ENCODE data around the gene SMOC2. TPM values are rescaled to one million over a fixed set of nuclear protein-coding genes. Genes with fewer than 3 reads are reported as not detected.

The SMOC2 gene
- total and polyA plus RNA-seq, 4 experiments from 2014 or later: not detected

DNA sequence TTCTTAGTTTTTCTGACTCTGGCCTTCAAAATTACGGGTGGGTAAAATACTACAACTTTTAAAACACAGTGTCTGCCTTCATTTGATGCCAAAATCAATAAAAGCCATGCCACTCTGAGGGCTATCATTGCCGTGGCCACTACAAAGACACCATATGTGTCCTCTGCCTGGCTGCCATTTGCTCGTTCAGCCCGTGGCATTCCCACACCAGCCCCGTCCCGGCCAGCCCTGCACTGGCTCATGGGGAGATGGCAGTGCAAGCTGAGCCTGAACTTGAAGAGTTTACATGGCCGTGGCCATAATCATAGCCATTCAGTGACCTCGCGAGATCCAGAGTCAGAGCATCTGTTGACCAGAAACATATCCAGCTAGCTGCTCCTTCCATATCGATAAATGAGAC lies 79.2 kb downstream of the SMOC2 start:
- Mint-ChIP-seq H3K36me3 (no peaks in the 10 kb centered on the region), H3K9me3 (peaks cover 0 to 4% (median 0%) of the 10 kb centered on the region in 8 donors), H3K4me3 (no peak overlapping the region), H3K27me3 (peaks cover 1 to 10% of the 10 kb centered on the region in 2 donors), H3K4me1 (no peaks in the 10 kb centered on the region), H3K27ac (no peak overlapping the region)
- no peak for DNase-seq
- Histone ChIP-seq H3K4me1 (ENCODE audit: insufficient read depth, low read length) (no peaks in the 10 kb centered on the region), H3K4me3 (ENCODE audit: low read length in 2 of 2) (no peak overlapping the region), H3K27ac (ENCODE audit: low read depth, low read length) (no peak overlapping the region), H3K36me3 (ENCODE audit: insufficient read depth, low read length) (no peaks in the 10 kb centered on the region), H3K9me3 (ENCODE audit: control insufficient read depth in 1 of 2, low read length in 2 of 2) (no peaks in the 10 kb centered on the region), H3K27me3 (ENCODE audit: insufficient read depth, low read length) (no peaks in the 10 kb centered on the region)
- ChIA-PET CTCF (ENCODE audit: partially characterized antibody) (no interaction called here), POLR2A (ENCODE audit: partially characterized antibody) (no interaction called here)
- intact Hi-C loops (cut with micrococcal nuclease): no loop called here

- ChIA-PET CTCF (ENCODE audit: partially characterized antibody) (no interaction called here), POLR2A (ENCODE audit: partially characterized antibody) (no interaction called here)
- Histone ChIP-seq H3K9me3 (ENCODE audit: control insufficient read depth in 1 of 2, low read length in 2 of 2) (no peaks in the 10 kb centered on the region), H3K27me3 (ENCODE audit: insufficient read depth, low read length) (no peaks in the 10 kb centered on the region), H3K27ac (ENCODE audit: low read depth, low read length) (no peak overlapping the region), H3K36me3 (ENCODE audit: insufficient read depth, low read length) (no peaks in the 10 kb centered on the region), H3K4me1 (ENCODE audit: insufficient read depth, low read length) (no peaks in the 10 kb centered on the region), H3K4me3 (ENCODE audit: low read length in 2 of 2) (no peak overlapping the region)
- intact Hi-C loops (cut with micrococcal nuclease): no loop called here
- Mint-ChIP-seq H3K27me3 (peaks cover 1 to 10% of the 10 kb centered on the region in 2 donors), H3K36me3 (no peaks in the 10 kb centered on the region), H3K4me1 (no peaks in the 10 kb centered on the region), H3K4me3 (no peak overlapping the region), H3K27ac (no peak overlapping the region), H3K9me3 (peaks cover 0 to 4% (median 0%) of the 10 kb centered on the region in 8 donors)
- no peak for DNase-seq
Measured at GRCh38 chr6:168524571-168525001, 83.6 kb downstream of the SMOC2 start.

- H3K4me1 ChIP-seq (ENCODE audit: insufficient read depth, low read length): no peaks in the 10 kb centered on the region
- no peak overlapping the region for H3K4me3 ChIP-seq (ENCODE audit: low read length in 2 of 2)
- no peaks in the 10 kb centered on the region for H3K27me3 ChIP-seq (ENCODE audit: insufficient read depth, low read length)
- H3K36me3 ChIP-seq (ENCODE audit: insufficient read depth, low read length): no peaks in the 10 kb centered on the region
- no peak overlapping the region for H3K27ac ChIP-seq (ENCODE audit: low read depth, low read length)
- Mint-ChIP-seq H3K4me3 (no peak overlapping the region), H3K36me3 (no peaks in the 10 kb centered on the region), H3K27ac (no peak overlapping the region), H3K9me3 (peaks cover 0 to 4% (median 0%) of the 10 kb centered on the region in 8 donors), H3K4me1 (no peaks in the 10 kb centered on the region), H3K27me3 (peaks cover 1 to 10% of the 10 kb centered on the region in 2 donors)
- ChIA-PET CTCF (ENCODE audit: partially characterized antibody) (no interaction called here), POLR2A (ENCODE audit: partially characterized antibody) (no interaction called here)
- intact Hi-C loops (cut with micrococcal nuclease): no loop called here
- no peaks in the 10 kb centered on the region for H3K9me3 ChIP-seq (ENCODE audit: control insufficient read depth in 1 of 2, low read length in 2 of 2)
- no peak for DNase-seq
Measured at GRCh38 chr6:168525114-168525513, 84.1 kb downstream of the SMOC2 start.

DNA sequence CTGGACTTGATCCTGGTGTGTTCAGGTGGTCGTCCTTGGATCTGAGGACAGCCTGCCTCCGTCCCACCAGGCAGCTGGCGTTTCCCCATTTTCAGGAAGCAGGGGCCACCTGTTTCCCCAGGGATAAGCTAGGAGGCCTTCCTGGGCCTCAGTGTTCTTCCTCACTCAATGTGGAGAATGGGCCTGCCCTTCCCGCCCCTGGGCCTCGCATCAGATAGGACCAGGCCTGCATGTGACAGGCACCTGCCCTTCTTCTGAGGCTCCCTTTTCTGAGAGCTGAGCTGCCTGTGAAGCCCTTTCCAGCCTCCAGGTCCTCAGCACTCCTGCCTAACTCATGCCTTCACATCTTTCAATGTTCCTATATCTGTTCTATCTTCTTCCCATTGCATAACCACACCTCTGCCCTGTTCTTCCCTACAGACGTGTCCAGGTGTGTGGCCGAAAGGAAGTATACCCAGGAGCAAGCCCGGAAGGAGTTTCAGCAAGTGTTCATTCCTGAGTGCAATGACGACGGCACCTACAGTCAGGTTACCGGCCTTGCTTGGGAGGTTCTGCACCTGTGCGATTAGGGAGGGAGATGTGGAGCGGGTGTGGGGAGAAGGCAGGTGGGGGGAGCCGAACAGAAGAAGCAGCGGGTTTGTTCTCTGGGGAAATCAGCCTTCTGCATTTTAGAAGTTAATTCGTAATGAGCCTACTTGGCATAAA lies 85.1 kb downstream of the SMOC2 start:
- Mint-ChIP-seq H3K9me3 (peaks cover 0 to 4% (median 0%) of the 10 kb centered on the region in 8 donors), H3K27ac (no peak overlapping the region), H3K27me3 (peaks cover 1 to 10% of the 10 kb centered on the region in 2 donors), H3K4me3 (no peak overlapping the region), H3K4me1 (no peaks in the 10 kb centered on the region), H3K36me3 (no peaks in the 10 kb centered on the region)
- intact Hi-C loops (cut with micrococcal nuclease): no loop called here
- no peak for DNase-seq
- POLR2A ChIA-PET (ENCODE audit: partially characterized antibody): no interaction called here
- no peaks in the 10 kb centered on the region for H3K9me3 ChIP-seq (ENCODE audit: control insufficient read depth in 1 of 2, low read length in 2 of 2)
- CTCF ChIA-PET (ENCODE audit: partially characterized antibody): no interaction called here
- no peak overlapping the region for H3K4me3 ChIP-seq (ENCODE audit: low read length in 2 of 2)
- H3K27me3 ChIP-seq (ENCODE audit: insufficient read depth, low read length): no peaks in the 10 kb centered on the region
- H3K36me3 ChIP-seq (ENCODE audit: insufficient read depth, low read length): no peaks in the 10 kb centered on the region
- H3K27ac ChIP-seq (ENCODE audit: low read depth, low read length): no peak overlapping the region
- no peaks in the 10 kb centered on the region for H3K4me1 ChIP-seq (ENCODE audit: insufficient read depth, low read length)

DNA sequence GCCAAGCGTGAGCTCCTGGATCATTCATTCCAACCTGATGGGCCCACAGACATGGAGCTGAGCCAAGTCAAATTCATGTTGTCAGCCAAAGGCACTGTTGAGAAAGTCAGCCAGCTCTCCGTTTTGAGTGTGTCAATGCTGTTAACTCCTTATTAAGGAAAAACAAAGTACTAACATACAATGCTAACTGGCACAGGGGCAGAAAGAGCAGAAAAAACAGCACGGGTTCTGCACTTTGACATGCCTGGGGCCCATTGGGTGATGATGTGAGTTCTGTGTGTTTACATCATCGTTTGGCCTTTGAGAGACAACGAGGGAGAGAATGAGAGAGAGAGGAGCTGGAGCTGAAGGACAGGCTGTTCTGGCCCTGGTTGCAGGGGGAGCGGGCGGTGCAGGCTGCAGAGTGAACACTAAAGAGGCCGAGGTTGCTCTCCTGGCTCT lies 85.9 kb downstream of the SMOC2 start:
- POLR2A ChIA-PET (ENCODE audit: partially characterized antibody): no interaction called here

DNA sequence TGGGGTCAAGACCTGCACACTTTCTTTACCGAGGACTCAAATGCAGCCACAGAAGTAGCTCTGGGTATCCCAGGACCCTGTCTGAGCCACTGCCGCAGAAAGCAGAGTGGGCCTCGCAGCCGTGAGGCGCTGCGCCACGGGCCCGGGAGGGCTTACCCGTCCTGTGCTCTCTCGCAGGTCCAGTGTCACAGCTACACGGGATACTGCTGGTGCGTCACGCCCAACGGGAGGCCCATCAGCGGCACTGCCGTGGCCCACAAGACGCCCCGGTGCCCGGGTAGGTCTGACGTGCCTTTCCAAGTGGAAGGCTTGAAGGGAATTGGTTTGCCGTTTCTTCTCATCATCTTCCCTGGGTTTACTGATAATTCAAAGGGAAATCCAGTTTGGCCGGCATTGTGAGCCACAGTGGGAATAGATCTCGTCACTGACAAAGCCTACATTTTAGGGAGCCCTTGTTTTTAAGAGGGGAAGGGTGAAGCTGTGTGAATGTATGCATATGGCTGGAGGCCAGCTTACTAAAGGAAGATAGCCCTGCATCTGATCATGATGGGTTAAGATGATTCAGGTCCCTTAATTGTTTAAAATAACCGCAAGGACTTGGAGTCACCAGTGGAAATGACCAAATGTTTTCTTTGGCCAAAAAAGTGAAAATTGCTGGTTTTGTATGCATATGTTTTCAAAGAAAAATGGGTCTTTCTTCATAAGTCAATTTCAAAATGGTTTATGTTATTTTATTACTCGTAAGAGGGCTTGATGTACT lies 86.6 kb downstream of the SMOC2 start:
- Mint-ChIP-seq H3K27ac (no peak overlapping the region), H3K36me3 (no peaks in the 10 kb centered on the region), H3K4me3 (no peak overlapping the region), H3K27me3 (peaks cover 1 to 5% of the 10 kb centered on the region in 2 donors), H3K4me1 (no peaks in the 10 kb centered on the region), H3K9me3 (peaks cover 0 to under 1% (median 0%) of the 10 kb centered on the region in 8 donors)
- Histone ChIP-seq H3K27me3 (ENCODE audit: insufficient read depth, low read length) (no peaks in the 10 kb centered on the region), H3K27ac (ENCODE audit: low read depth, low read length) (no peak overlapping the region), H3K36me3 (ENCODE audit: insufficient read depth, low read length) (no peaks in the 10 kb centered on the region), H3K9me3 (ENCODE audit: control insufficient read depth in 1 of 2, low read length in 2 of 2) (no peaks in the 10 kb centered on the region), H3K4me1 (ENCODE audit: insufficient read depth, low read length) (no peaks in the 10 kb centered on the region), H3K4me3 (ENCODE audit: low read length in 2 of 2) (no peak overlapping the region)
- POLR2A ChIA-PET (ENCODE audit: partially characterized antibody): no interaction called here
- CTCF ChIA-PET (ENCODE audit: partially characterized antibody): no interaction called here
- intact Hi-C loops (cut with micrococcal nuclease): no loop called here
- DNase-seq: no peak

More for the DNA sequence above, 85.9 kb downstream of the SMOC2 start:
- CTCF ChIA-PET (ENCODE audit: partially characterized antibody): no interaction called here
- Mint-ChIP-seq H3K9me3 (peaks cover 0 to 4% (median 0%) of the 10 kb centered on the region in 8 donors), H3K36me3 (no peaks in the 10 kb centered on the region), H3K27ac (no peak overlapping the region), H3K27me3 (peaks cover 1 to 10% of the 10 kb centered on the region in 2 donors), H3K4me1 (no peaks in the 10 kb centered on the region), H3K4me3 (no peak overlapping the region)
- H3K27me3 ChIP-seq (ENCODE audit: insufficient read depth, low read length): no peaks in the 10 kb centered on the region
- no peaks in the 10 kb centered on the region for H3K36me3 ChIP-seq (ENCODE audit: insufficient read depth, low read length)
- H3K4me1 ChIP-seq (ENCODE audit: insufficient read depth, low read length): no peaks in the 10 kb centered on the region
- no peak overlapping the region for H3K27ac ChIP-seq (ENCODE audit: low read depth, low read length)
- no peak for DNase-seq
- H3K9me3 ChIP-seq (ENCODE audit: control insufficient read depth in 1 of 2, low read length in 2 of 2): no peaks in the 10 kb centered on the region
- H3K4me3 ChIP-seq (ENCODE audit: low read length in 2 of 2): no peak overlapping the region
- intact Hi-C loops (cut with micrococcal nuclease): no loop called here

- DNase-seq: no peak
- Histone ChIP-seq H3K27me3 (ENCODE audit: insufficient read depth, low read length) (no peaks in the 10 kb centered on the region), H3K4me3 (ENCODE audit: low read length in 2 of 2) (no peak overlapping the region), H3K36me3 (ENCODE audit: insufficient read depth, low read length) (no peaks in the 10 kb centered on the region), H3K4me1 (ENCODE audit: insufficient read depth, low read length) (no peaks in the 10 kb centered on the region), H3K27ac (ENCODE audit: low read depth, low read length) (no peak overlapping the region), H3K9me3 (ENCODE audit: control insufficient read depth in 1 of 2, low read length in 2 of 2) (no peaks in the 10 kb centered on the region)
- peaks cover 1 to 2% of the 10 kb centered on the region in 2 donors for H3K27me3 Mint-ChIP-seq
- H3K4me3 Mint-ChIP-seq: no peak overlapping the region
- intact Hi-C loops (cut with micrococcal nuclease): no loop called here
- ChIA-PET CTCF (ENCODE audit: partially characterized antibody) (no interaction called here), POLR2A (ENCODE audit: partially characterized antibody) (no interaction called here)
- H3K36me3 Mint-ChIP-seq: no peaks in the 10 kb centered on the region
- H3K9me3 Mint-ChIP-seq: no peaks in the 10 kb centered on the region
- H3K27ac Mint-ChIP-seq: no peak overlapping the region
- no peaks in the 10 kb centered on the region for H3K4me1 Mint-ChIP-seq
Measured at GRCh38 chr6:168528474-168529095, 87.6 kb downstream of the SMOC2 start.
